Measurements from ENCODE around the gene FAP.
A peak's percentile ranks its signal among the peaks of the same experiment; 100 is the strongest.

The FAP gene

DNA sequence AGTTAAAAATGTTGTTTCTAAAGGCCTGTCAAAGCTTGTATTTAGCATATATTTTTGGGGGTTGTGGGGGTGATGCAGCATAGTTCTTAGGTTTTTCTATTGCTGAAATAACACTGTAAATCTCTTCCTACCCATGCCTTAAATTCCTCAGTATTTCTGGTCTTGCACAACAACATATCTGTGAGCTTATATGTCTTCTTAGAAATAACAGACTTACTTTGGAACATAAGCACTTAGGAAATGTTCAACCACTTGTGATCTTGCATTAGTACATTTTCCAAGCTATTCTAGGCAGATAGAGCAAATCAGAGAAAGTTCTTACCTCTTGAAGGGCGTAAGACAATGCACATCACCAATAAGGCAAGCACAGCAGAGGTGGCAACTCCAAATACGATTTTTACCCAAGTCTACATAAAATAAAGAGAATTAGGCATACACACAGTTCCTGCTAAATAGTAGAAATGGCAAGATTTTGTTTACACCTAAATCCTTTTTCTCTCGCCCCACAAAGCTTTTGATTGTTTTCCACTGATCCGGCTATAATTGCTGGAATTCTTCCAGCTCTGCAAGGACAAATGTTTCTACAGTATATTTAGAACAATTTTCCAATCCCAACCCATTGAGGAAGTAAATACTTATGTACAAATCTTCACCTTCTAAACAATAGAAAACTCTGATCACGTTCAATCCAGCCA lies 512 bp downstream of the FAP start:
- DNase-seq, result no peak

DNA sequence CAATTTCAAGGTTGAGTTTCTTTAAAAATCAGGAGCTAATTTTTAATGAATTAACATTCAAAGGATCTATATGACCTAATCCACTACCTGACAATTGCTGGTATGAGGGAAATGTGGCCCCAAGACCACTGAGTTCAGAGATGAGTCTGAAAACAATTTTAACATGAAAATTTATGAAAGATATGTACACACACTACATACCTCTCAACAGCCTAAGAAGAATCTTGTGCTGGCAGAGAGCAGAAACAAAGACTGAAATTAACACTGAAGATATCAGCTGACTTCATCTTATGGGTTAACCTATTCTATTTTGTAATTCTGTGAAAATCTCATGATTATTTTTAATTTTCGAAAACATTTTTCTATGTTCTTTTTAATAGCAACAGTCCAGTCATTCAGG lies 1.7 kb downstream of the FAP start:
- no peak for DNase-seq

- no peak for DNase-seq
Measured at GRCh38 chr2:162234620-162235462, 8.4 kb downstream of the FAP start.

DNA sequence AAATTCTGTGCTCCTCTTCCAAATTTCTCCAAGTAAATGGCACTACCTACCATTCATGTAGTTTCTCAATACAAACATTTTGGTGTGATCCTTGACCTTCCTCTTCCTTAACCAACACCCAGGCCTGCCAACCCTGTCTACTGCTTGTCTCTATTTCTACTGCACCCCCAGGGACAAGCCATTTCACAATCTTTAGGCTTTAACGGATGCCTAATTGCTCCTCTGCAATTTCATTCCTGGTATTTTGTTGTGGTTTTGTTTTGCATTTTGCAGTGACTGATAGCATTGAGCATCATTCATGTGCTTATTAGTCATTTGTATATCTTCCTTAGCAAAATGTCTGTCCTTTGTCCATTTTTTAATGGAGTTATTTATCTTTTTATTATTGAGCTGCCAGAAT lies 10.0 kb downstream of the FAP start:
- no peak for DNase-seq

- DNase-seq, result no peak
Measured at GRCh38 chr2:162232671-162233070, 10.6 kb downstream of the FAP start.

DNA sequence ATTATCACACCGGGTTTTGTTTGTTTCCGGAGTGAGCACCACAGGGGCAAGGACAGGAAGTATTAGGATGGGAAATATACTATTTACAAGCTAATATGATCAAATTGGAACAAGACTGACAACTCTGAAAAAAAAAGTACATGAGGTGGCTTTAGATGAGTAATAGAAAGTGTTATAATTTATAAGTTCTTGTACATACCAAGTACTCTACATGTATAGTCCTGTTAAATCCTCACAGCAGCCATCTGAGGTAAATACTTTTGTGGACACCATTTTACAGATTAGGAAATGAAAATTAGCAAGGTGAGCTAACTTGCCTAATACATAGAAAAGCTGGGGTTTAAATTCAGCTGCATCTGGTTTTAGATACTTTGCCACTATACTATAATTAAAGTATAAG lies 11.2 kb downstream of the FAP start:
- DNase-seq, result no peak

DNA sequence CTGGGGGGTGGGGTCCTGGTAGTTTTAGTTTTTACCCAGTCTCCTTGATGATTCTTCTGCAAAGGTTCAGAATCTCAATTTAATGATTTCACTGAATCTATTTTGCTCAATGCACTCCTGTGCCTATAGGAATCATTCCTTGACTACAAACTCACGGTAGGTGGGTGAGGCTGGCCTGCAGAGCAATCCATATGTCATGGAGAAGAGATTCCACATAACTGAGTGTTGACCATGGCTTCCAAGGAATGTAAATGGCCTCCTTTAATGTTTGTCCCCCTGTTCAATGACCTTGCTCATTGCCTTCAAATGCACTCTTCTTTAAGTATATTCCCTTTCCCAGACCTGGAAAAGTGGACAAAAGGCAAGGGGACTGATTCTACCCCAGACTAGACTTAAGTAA lies 12.5 kb downstream of the FAP start:
- DNase-seq, result no peak

GRCh38 chr2:162226836-162227235 lies 16.4 kb downstream of the FAP start:
- no peak for DNase-seq

DNA sequence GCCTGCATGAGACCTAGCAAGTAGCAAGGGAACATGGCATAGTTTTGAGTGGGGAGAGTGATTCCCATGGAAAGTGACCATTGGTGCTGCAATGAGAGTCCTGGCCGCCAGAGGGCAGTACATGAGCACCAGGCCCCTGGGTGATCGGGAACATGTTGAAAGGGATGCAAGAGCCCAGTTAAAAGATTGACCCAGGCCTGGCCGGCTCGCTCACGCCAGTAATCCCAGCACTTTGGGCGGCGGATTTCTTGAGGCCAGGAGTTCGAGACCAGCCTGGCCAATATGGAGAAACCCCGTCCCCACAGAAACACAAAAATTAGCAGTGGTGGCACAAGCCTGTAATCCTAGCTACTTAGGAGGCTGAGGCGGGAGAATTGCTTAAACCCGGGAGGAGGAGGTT lies 22.2 kb downstream of the FAP start:
- peak; percentile 56 for DNase-seq

DNA sequence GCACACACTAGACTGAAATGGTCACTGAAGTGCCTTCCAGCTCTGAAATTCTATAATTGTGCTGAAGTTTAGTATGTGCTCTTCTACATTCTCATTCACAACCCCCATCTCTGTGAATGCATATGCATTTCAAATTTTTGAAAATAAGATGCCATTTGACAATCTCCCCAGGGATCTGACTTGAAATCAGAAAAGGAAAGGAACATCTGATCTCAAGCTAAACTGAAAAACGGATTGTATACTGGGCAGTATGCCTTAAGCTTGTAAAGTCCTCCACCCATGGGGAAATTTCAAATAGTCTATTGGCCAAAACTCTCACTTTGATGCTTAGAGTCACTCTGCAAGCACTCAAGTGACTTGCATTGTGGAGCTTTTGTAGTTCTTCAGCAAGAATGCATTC lies 22.9 kb downstream of the FAP start:
- DNase-seq, result no peak

DNA sequence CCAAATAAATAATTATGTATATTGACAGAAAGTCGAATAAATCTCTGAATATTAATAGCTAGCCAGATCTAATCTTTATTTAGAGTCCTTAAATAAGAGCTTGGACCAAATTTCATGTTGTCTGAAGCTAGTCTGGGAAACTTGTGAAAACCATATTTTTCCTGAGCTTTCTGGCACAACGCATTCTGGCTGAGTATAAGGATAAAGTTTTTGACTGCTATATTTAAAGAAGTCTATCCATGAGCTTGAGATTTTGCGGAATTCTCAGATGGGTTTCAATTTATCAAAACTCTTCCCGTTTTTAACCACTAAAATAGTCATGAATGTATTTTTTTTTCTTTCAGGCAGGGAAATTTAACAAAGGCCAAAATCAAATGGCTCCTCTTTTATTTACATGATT lies 23.8 kb downstream of the FAP start:
- DNase-seq, result no peak

DNA sequence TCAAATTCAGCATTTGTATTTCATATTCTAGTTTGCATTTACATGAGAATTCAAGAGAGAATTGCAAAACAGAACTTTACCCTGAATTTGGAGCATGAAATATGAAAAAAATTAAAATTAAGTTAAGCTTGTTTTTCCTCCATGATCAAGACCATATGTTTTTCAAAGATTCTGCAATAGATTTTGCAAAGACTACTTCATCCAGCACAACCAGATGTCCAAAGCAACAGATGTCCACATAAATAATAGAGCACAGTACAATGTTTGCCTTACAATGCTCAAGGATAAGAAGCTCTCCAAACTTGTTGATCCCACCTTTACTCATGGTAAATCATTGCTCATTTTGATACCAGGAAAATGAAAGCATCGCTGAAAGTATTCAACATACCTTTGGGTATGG lies 25.6 kb downstream of the FAP start:
- DNase-seq, result no peak

DNA sequence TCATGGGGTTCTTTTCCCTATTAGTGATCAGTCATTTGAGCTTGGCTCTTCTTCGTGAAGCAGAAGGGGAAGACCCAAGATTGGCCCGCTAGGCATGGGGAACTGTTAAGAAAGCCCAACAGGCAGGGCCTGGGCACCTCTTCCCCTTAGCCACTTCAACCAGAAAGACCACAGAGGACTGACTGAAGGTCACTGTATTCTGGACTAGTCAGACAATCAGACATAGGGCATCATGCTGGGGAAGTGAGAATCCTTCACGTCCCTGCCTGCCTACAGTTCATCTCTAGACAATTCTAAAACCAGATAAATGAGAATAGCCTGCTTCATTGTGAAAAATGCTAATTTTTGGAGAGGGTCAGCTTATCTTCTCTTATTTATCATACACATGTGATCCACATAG lies 28.1 kb downstream of the FAP start:
- DNase-seq, result no peak

GRCh38 chr2:162212366-162212765 lies 30.9 kb downstream of the FAP start:
- no peak for DNase-seq

DNA sequence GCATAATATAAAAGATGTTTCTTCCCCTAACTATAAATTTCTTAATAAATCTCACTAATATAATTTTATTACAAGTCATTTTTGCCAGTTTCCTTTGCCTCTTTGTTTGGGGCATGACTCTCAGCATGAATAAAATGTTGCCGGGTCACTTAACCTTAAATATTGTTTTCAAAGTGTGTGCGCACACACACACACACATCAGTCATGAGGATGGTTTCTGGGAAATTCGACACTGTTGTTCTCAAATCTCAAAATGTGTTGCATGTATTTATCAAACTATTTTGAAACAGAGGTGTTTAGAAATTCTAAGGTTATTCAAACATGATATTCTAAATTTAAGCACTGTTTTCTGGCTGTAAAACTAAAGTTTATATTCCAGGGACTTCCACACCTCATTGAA lies 31.5 kb downstream of the FAP start:
- no peak for DNase-seq

- no peak for DNase-seq
Measured at GRCh38 chr2:162210385-162210784, 32.9 kb downstream of the FAP start.

GRCh38 chr2:162202203-162202602 lies 41.0 kb downstream of the FAP start:
- no peak for DNase-seq

GRCh38 chr2:162200636-162201035 lies 42.6 kb downstream of the FAP start:
- no peak for DNase-seq

DNA sequence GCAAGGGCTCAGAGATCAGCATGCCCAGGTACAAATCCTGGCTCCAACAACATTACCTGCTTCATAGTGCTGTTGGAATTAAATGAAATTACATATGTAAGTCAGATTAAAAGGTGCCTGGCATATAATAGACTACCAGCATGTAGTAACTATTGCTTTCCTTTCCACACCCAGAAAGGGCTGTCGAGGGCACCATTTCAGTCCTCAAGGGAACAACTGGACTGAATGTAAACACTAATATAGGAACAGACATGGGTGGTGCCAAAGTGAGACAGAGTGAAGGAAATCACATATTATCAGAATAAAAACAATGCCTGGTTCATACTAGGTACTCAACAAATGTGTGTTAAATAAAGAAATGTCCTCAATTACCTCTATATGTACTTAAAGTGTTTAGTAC lies 43.3 kb downstream of the FAP start:
- DNase-seq, result no peak

- no peak for DNase-seq
Measured at GRCh38 chr2:162198239-162198638, 45.0 kb downstream of the FAP start.

- no peak for DNase-seq
Measured at GRCh38 chr2:162197069-162197825, 46.0 kb downstream of the FAP start.

DNA sequence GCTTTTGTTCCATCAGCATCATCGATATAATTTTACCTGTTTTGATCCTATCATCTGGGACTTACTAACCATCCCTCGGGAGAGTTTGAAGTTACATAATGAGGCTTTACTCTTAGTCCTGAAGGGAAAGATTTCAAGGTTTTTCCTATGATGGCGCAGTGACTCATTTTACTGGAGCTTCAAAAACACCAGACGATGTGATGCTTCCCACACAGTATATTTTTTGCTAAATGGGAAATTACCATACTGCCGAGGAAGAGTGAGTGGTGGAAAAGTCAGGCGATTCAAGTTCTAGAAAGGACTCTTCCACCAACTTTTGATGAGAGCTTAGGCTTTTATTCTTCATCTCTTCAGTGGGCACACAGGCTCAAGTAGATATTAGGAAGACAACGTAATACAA lies 46.6 kb downstream of the FAP start:
- DNase-seq, result no peak

DNA sequence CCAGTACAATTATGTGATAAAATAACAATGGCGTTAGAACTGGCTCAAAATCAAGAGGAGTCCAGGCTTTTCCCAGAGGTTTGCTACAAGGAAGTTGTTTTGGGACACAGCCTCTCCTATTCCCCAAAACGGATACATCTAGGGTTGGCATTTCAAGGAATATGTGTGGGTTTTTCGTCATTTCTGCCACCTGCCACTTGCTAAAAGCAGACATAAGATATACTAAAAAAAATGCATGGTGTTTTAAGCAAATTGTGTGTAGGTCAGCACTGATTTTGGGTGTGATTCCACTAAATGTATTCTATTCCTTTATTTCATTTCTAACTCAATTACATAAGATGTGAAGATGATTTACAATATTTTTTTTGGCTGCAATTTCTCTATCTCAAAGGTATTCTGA lies 54.8 kb downstream of the FAP start:
- no peak for DNase-seq
